HG03354 (cell line): ENCODE measurements around the gene MBD3L2B.

ENCODE experiments used
- ATAC-seq: cut with Tn5 transposase; IDR thresholded peaks from one replicate; pipeline ENCODE4 v1.9.1; 2021; ENCODE audit warnings: mild to moderate bottlenecking; ENCODE audit not compliant: unreplicated experiment, poor library complexity, severe bottlenecking

The MBD3L2B gene

DNA sequence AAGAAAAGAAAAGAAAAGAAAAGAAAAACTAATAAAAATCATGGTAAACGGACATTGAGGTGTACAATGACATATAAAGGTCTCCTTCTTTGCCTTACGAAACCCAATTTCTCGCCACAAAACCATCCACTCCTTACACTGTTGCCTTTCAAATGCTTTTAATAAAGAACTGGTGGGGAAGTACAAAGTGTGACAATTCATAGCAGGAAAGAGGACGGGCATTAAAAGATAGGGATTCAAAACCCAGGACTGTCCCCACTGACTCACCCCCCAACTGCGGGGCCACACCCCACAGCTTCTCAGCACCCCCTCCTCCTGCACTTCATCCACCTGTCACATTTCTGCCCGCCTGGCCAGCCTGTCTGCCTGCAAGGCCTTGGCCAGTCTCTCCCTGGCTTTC lies 2.4 kb downstream of the MBD3L2B start:
- ATAC-seq = no peak

DNA sequence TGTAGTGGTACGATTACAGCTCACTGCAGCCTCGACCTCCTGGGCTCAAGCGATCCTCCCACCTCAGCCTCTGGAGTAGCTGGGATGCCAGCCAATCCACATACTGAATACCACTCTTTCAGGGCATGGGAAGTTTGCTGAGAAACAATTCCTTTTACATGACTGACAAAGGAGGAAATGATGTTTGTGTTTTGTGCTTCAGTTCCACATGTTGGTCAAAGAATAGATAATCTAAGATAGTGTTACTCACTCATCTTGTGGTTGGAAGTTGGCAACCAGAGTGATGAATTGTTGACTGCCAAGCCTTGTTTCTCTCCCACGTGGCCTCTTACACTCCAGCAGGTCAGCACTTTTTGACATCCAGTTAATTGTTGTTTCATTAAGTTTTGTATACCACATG lies 7.6 kb downstream of the MBD3L2B start:
- ATAC-seq = no peak

DNA sequence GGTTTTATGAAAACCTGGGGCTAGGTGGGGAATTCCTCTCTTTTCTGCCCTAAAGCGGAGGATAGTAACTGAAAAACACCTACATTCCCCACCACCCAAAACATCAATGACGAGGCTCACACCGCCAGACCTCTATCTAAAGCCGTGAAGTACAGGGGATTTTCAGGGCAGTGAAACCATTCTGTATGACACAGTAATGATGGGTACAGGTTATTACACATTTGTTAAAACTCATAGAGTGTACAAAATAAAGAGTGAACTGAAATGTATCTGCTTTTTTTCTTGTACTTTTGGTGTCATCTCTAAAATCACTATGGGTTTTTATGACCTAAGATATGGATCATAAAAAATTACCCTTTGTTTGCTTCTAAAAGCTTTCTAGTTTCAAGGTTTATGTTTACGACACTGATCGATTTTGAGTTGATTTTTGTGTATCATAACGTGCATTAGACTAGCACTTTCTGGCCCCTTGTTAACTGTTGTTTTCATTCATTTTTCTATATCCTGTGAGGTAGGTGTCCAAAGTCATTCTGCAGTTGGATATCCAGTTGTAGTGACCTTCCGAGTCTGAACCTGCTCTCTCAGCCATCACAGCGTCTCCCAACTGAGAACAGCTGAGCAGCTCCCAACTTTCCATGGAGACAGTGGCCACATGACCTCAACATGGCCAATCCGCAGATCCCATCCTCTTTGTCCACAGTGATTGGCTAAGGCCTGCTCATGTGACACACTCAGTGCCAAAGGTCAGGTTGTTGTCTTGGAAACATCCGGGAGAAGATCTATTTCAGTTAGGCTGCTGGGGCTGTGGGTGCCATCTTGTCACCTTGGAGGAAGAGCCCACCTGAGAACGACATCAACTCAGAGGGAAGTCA lies 10.3 kb downstream of the MBD3L2B start:
- ATAC-seq = no peak

DNA sequence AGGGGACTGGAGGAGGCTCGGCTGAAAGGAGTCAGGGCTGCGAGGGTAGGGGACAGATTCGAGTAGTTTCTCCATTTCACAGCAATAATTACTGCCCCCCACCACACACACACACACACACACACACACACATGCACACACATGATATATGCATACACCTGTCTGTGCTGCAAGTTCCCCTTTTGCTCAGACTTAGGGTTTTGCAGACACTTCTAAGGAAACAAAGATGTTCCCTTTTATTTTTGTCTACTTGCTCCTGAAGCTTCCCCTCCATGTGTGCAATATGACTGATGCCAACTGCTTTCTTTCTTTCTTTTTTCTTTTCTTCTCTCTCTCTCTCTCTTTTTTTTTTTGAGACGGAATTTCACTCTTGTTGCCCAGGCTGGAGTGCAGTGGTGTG lies 13.4 kb downstream of the MBD3L2B start:
- no peak for ATAC-seq

DNA sequence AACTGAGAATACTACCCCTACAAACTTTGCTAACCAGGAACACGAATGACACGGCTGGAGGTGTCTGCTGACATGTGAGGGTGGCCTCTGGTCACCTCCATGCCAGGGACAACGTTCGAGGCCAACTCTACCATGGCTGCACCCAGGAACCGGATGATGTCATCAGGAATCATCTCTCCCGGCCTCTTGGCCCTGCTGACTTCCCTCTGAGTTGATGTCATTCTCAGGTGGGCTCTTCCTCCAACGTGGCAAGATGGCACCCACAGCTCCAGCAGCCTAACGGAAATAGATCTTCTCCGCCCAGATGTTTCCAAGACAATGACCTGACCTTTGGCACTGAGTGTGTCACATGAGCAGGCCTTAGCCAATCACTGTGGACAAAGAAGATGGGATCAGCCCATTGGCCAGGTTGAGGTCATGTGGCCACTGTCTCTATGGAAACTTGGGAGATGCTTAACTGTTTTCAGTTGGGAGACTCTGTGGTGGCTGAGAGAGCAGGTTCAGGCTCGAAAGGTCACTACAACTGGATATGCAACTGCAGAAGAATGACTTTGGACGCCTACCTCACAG lies 15.0 kb downstream of the MBD3L2B start:
- ATAC-seq = no peak

DNA sequence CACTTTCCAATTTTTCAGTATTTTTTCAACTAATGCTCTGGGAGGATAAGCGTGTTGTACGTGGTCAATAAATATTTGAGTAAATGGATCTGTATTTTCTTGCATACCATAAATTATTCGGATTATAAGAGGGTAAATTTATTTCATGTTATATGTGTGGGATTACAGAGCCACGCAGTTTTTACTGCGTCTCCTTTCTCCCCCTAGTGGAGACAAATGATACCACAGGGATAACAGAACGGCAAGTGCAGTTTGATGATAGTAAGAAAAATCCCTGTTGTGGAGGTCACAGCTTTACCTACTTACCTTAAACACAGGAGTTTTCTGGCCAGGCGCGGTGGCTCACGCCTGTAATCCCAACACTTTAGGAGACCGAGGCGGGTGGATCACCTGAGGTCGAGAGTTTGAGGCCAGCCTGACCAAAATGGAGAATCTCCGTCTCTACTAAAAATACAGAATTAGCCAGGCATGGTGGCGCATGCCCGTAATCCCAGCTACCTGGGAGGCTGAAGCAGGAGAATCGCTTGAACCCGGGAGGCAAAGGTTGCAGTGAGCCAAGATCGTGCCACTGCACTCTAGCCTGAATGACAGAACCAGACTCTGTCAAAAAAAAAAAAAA lies 16.8 kb downstream of the MBD3L2B start:
- no peak for ATAC-seq

DNA sequence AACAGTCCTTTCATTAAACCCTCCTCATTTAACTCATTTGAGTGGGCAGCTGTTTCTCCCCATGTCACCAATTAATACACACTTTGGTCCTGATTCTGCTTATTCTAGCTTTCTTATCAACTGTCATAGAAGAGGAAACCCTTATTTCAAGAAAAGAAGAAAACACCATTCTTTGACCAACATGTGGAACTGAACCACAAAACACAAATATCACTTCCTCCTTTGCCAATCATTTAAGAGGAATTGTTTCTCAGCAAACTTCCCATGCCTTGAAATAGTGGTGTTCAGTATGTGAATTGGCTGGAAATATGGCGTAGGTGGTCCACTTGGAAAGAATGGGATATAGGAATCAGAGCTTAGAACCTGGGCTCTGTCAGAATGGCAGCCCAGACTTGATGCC lies 20.4 kb downstream of the MBD3L2B start:
- ATAC-seq = no peak

DNA sequence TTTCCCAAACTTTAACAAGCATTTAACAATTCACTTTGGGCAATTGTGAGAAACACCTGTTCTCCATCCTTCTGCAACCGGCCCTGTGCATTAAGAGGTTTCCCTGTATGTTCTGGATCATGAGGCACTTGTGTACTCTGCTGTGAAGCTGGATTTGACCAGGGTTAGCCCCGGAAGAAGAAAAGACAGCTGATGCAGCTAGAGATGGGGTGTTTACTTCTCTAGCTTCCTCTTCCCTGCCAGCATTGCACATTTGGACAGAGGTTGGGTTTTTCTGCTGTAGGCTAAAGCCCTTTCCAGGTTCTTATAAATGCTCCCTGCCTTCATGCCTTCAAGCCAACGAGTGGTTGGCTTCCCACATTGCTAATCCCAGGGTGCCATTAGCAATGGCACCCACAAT lies 20.9 kb downstream of the MBD3L2B start:
- ATAC-seq = no peak

DNA sequence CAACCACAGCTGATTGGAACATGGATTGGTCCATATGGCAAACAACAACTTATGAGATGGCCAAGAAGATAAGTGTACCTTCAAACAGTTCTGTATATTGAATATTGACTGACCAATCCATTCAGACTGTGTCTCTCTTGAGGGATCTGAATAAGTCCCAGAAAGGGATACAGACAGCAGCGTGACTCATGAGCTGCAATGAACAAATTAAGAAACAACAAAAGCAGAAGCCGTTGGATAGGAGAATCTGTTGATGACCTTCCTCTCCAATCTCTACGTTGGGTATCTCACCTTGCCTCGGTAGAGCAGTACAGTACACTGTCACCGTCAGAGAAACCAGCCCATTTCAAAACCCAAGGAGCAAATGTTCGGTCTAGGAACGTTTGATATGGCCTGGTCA lies 21.3 kb downstream of the MBD3L2B start:
- ATAC-seq = no peak

DNA sequence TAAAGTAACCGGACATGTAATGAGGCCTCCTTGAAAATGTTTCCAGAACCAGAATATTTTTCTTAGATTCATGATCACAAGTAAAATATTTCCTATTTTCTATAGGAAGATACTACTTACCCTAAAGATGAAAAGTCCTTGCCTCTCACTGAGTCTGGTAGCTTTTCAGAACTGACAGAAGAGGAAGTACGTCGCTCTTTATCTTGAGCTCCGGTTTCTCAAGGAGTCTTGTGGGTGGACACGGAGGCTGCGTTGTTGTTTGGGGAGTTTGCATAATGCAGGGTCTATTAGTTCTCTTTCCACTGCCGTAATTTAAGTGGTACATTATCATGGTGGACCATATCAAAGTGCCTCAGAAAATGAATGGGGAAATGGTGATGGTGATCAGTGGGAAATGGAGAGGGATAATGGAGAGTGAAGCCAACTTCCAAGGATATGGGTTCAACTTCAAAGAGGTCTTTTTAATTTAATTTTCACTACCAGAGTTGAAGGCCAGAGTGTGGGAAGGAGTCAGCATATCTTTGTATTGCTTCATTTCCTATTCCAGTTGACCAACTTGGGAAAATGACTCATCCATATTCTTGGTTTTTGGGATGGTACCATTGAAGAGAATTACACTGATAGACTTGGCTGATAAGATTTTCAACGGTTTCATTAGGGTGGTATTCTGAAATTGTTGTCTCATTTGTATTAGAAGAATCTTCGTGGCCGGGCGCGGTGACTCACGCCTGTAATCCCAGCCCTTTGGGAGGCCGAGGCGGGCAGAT lies 23.4 kb downstream of the MBD3L2B start:
- no peak for ATAC-seq

DNA sequence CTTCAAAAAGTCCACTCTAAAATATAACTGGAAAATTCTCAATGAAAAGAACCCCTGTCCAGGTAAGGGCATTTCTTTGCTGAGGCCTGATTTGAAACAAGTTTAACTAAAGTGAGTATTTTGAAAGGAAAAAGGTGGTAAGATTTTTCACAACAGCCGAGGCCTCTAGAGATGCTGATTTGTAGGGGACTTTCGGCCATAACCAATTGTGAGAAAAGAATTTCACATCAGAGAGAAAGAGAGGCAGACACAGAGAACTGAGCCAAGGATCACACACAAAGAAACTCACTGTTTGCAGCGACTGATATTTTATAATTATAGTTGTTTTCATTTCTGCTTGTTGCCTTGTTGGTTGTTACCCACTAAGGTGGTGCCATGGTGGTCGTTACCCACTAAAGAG lies 24.4 kb downstream of the MBD3L2B start:
- no peak for ATAC-seq

DNA sequence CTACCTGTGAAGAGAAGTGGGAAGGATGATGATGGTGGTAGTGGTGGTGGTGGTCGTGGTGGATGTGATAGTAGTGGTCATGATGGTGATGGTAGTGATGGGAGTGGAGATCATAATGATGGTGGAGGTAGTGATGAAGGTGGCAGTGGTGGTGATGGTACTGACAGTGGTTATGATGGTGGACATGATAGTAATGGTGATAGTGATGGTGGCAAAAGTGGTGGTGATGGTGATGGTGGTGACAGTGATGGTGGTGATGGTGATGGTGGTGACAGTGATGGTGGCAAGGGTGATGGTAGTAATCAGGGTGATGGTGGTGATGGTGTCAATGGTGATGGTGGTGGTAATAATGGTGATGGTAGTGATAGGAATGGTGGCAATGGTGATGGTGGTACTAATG lies 26.2 kb downstream of the MBD3L2B start:
- ATAC-seq = no peak

DNA sequence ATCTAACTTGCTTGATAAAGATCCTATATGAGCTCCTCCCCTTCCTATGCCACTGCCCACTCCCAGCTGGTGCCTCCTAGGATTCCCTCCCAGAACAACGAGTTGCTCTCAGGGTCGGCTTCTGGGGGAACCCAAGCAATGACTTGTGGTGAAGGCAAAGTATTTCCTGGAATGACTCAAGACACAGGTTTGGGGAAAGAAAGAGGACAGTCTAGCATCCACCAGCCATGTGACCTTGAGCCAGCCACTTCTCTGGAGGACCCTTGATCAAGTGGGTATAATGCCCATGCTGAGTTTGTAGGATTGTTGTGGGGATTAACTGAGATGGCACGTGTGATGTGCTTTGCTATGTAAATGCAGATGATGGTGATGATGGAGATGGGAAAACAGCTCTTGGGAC lies 33.0 kb downstream of the MBD3L2B start:
- no peak for ATAC-seq

DNA sequence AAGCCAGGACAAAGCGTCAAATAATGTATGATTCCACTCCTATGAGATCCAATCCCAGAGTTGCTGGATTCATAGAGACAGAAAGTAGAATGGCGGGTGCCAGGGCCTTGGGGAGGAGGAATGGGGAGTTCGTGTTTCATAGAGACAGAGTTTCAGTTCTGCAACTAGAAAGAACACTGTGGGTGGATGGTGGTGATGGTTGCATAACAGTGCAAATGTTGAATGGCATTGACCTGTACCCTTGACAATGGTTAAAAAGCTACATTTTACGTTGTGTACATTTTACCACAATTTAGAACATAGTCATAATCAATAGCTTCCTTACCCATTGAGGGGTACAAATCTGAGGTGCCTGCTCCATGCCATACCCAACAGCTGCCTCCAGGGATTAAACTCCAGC lies 33.4 kb downstream of the MBD3L2B start:
- ATAC-seq = no peak

DNA sequence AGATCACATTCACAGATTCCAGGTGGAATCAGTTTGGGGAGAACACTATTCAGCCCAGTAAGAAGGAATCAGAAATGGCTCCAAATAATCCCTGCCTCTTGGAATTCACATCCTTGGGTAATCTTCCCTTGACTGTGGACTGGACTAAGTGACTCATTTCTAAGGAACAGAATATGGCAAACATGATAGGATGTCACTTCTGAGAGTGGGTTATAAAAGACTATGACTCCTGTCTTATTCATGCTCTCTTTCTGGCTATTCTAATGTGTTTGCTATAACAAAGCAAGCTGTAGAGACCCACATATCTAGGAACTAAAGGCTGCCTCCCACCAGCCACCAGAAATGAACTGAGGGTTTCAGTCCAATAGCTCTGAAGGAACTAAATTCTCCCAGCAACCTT lies 37.8 kb downstream of the MBD3L2B start:
- no peak for ATAC-seq

DNA sequence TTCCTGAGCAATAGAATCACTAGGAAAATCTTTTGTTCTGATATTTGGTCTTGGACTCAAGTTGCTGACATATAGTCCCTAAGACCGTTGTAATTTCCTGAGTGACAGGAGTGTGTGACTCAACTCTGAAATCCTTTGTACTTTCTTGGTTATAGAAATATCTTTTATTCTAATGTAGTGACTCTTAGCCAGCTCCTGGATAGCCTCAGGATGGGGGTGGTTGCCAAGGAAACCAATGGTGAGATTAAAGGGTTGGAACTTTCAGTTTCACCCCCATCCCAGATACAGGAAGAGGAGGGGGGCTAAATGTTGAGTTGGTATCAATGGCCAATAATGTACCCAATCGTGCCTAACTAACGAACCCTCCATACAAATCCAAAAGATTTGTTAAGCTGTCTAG lies 41.8 kb downstream of the MBD3L2B start:
- ATAC-seq = no peak

DNA sequence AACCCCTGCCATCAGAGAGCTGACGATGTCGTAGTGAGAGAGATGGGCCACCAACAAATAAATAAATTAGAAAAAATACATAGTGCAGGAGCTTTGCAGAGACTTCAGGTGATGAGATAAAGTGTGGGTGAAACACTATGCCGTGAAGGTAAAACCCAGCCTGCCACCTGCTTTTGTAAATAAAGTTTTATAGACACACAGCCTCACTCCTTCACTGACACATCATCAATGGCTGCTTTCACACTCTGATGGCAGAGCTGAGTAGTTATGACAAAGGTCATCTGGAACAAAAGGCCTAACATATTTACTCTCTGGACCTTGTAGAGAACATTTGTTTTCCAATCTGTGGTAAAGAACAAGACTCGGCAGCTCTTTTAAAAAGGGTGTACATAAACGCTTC lies 45.0 kb downstream of the MBD3L2B start:
- ATAC-seq = no peak

DNA sequence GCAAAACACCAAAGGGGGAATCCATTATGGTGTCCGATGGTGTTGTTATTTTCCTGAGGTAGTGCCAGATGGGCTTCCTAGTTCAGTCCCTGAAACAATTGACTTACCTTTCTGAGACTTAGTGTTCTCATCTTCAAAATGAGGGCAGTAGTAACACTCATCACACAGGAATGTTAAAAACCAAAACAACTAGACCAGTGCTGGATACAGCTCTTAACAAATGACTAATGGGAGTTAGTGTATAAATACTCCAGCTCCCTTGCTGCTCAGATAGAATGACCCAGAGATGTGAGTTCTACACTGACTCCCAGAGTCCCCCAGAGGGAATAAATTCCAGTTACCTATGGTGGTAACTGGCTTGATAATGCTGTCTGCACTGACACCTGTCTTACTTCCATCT lies 49.9 kb downstream of the MBD3L2B start:
- no peak for ATAC-seq

DNA sequence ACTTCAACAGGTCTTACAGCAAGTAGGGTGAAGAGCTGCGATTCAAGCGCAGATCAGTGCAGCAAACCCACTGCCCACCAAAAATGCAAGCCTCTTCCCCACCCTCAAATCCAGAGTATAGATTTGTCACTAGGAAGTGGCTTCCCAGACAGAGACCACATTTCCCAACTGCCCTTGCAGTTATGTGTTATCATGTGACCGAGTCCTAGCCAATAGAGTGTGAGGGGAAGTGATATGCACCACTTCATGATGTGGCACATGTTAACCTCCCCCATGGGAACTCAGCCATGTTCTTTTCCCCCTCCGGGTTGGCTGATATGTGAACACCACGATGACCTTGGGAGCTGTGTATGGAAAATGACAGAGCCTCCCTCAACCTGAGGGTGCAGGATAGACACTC lies 50.8 kb downstream of the MBD3L2B start:
- ATAC-seq = no peak

DNA sequence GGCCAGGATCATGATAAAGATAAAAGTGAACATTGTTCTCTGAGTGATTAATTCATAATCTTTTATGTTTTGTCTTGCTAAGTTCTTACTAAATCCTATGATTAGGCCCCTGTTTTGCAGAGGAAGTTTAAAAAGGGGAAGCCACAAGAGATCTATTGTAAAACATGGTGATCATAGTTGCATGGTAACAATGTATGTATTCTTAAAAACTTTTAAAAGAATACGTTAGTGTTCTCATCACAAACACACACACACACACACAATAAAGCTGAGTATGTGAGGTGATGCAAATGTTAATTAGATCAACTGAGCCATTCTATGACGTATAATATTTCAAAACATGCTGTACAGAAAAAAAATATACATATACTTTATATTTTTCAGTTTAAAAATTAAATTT lies 51.2 kb downstream of the MBD3L2B start:
- ATAC-seq = no peak

DNA sequence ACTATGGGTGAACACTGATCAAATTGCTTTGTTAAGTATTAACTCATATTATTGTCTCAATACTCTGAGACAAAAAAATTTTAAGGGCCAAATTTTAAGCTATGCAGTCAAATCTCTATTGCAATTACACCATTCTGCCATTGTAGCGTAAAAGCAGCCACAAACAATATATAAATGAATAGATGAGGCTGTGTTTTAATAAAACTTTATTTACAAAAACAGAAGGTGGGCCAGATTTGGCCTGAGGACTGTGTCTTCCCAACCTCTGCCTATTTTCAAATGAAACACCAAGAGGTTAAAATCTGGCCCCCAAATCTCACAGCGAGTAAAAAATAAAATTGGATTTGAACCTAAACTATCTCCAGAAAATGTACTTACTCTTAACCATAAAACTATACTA lies 51.7 kb downstream of the MBD3L2B start:
- ATAC-seq = no peak
